Endodermal cell (in vitro differentiated cells): Measurements from ENCODE around the gene MATN3. TPM values are rescaled to one million over a fixed set of nuclear protein-coding genes. Genes with fewer than 3 reads are reported as not detected.

Source experiments
- DNase-seq: peaks from one replicate; pipeline ENCODE4 v3.0.0-alpha.2; 2017
- H3K27ac ChIP-seq: 2 replicates; pipeline ENCODE4 v1.5.1; 2013; ENCODE audit warnings: mild to moderate bottlenecking, low read depth, low read length, moderate library complexity
- H3K27me3 ChIP-seq: 2 replicates; pipeline ENCODE4 v1.6.1; 2013; ENCODE audit warnings: mild to moderate bottlenecking, low read length, moderate library complexity; ENCODE audit not compliant: insufficient read depth, control insufficient read depth, poor library complexity, severe bottlenecking
- H3K36me3 ChIP-seq: 2 replicates; pipeline ENCODE4 v1.7.0; 2013; ENCODE audit warnings: mild to moderate bottlenecking, low read length, moderate library complexity; ENCODE audit not compliant: control insufficient read depth, insufficient read depth
- H3K4me1 ChIP-seq: one replicate; pipeline ENCODE4 v1.7.0; 2013; ENCODE audit warnings: low read length; ENCODE audit not compliant: control insufficient read depth, insufficient read depth
- H3K4me3 ChIP-seq: 2 replicates; pipeline ENCODE4 v1.5.1; 2013; ENCODE audit warnings: mild to moderate bottlenecking, low read length, moderate library complexity
- H3K9ac ChIP-seq: 2 replicates; pipeline ENCODE4 v1.6.1; 2013; ENCODE audit warnings: mild to moderate bottlenecking, low read length, moderate library complexity; ENCODE audit not compliant: poor library complexity, severe bottlenecking; ENCODE audit errors: extremely low read depth
- H3K9me3 ChIP-seq: 2 replicates; pipeline ENCODE4 v1.6.1; 2013; ENCODE audit warnings: mild to moderate bottlenecking, low read length, moderate library complexity; ENCODE audit not compliant: control insufficient read depth
- H3K27ac Mint-ChIP-seq: 2 replicates; pipeline ENCODE4 v1.8.0; 2020; ENCODE audit warnings: mixed read lengths
- H3K27me3 Mint-ChIP-seq: 2 replicates; pipeline ENCODE4 v1.8.0; 2021; ENCODE audit warnings: mild to moderate bottlenecking, mixed read lengths; ENCODE audit not compliant: insufficient read depth
- H3K36me3 Mint-ChIP-seq: 2 replicates; pipeline ENCODE4 v1.8.0; 2020; ENCODE audit warnings: low read depth, mixed read lengths
- H3K4me1 Mint-ChIP-seq: 2 replicates; pipeline ENCODE4 v1.8.0; 2020; ENCODE audit warnings: mixed read lengths
- H3K4me3 Mint-ChIP-seq: 2 replicates; pipeline ENCODE4 v1.8.0; 2020; ENCODE audit warnings: mild to moderate bottlenecking, moderate library complexity, mixed read lengths
- H3K9me3 Mint-ChIP-seq: 2 replicates; pipeline ENCODE4 v1.8.0; 2020; ENCODE audit warnings: mild to moderate bottlenecking, mixed read lengths
- CTCF ChIP-seq: fragments of 200-600 bp; sonication (generic); conservative IDR thresholded peaks from 2 replicates; pipeline ENCODE4 v1.5.0; 2021; ENCODE audit warnings: antibody characterized with exemption, mild to moderate bottlenecking
- WGBS, 2 experiments: methylation state at CpG; one replicate each; pipeline versions ENCODE4 v1.1.5 to v1.1.7; 2013; ENCODE audit warnings: missing lambda C conversion rate in 2 of 2, mixed read lengths in 1 of 2; ENCODE audit not compliant: insufficient coverage in 1 of 2, insufficient read length in 1 of 2; 5-methylcytosine and 5-hydroxymethylcytosine counted together
- total RNA-seq, 2 donors: library from RNA; stranded (reverse); fragmentation: NEBNext Ultra II Directional in 1 of 2; extraction: Animal tissue kit (Norgen Biotek cat#: 25700) in 1 of 2; gene quantifications; 2 replicates in 1 of 2; 3 replicates in 1 of 2; pipeline ENCODE4 v1.2.1, GENCODE V29; 2021

Gene MATN3
- total RNA-seq, 2 donors from 2014 or later: 38.5 to 44.7 TPM

GRCh38 chr2:20001361-20001863 lies 11.1 kb downstream of the MATN3 start:
- H3K9ac ChIP-seq: no peak overlapping the region
- H3K36me3 ChIP-seq: peaks cover 22% of the 10 kb centered on the region
- no peaks in the 10 kb centered on the region for H3K9me3 ChIP-seq
- no peaks in the 10 kb centered on the region for H3K27me3 ChIP-seq
- Mint-ChIP-seq H3K4me3 (no peak overlapping the region), H3K4me1 (peaks cover 5% of the 10 kb centered on the region), H3K27me3 (no peaks in the 10 kb centered on the region), H3K27ac (no peak overlapping the region), H3K9me3 (no peaks in the 10 kb centered on the region), H3K36me3 (peaks cover 34% of the 10 kb centered on the region)
- no peak for TF ChIP-seq CTCF
- no peak overlapping the region for H3K27ac ChIP-seq
- no peak overlapping the region for H3K4me3 ChIP-seq
- H3K4me1 ChIP-seq: no peaks in the 10 kb centered on the region
- 90 to 94% methylated on average over 2 of the region's 2 CpGs for WGBS, 2 experiments
- no peak for DNase-seq

GRCh38 chr2:19993731-19994130 lies 18.7 kb downstream of the MATN3 start:
- no peak for DNase-seq
- H3K36me3 Mint-ChIP-seq: peaks cover 5% of the 10 kb centered on the region
- no peak for TF ChIP-seq CTCF
- no peak overlapping the region for H3K4me3 ChIP-seq
- no peaks in the 10 kb centered on the region for H3K4me1 ChIP-seq
- H3K9me3 ChIP-seq: no peaks in the 10 kb centered on the region
- no peak overlapping the region for H3K9ac ChIP-seq
- no peaks in the 10 kb centered on the region for H3K9me3 Mint-ChIP-seq
- H3K27me3 Mint-ChIP-seq: no peaks in the 10 kb centered on the region
- H3K36me3 ChIP-seq: peaks cover 10% of the 10 kb centered on the region
- peaks cover 14% of the 10 kb centered on the region for H3K4me1 Mint-ChIP-seq
- no peak overlapping the region for H3K4me3 Mint-ChIP-seq
- H3K27me3 ChIP-seq: no peaks in the 10 kb centered on the region
- H3K27ac Mint-ChIP-seq: no peak overlapping the region
- H3K27ac ChIP-seq: no peak overlapping the region

- H3K9me3 ChIP-seq: no peaks in the 10 kb centered on the region
- no peaks in the 10 kb centered on the region for H3K27me3 ChIP-seq
- Mint-ChIP-seq H3K27me3 (no peaks in the 10 kb centered on the region), H3K4me3 (no peak overlapping the region), H3K4me1 (peaks cover 23% of the 10 kb centered on the region), H3K27ac (no peak overlapping the region), H3K36me3 (peaks cover 12% of the 10 kb centered on the region), H3K9me3 (no peaks in the 10 kb centered on the region)
- no peak overlapping the region for H3K27ac ChIP-seq
- no peak overlapping the region for H3K4me3 ChIP-seq
- no peaks in the 10 kb centered on the region for H3K4me1 ChIP-seq
- no peak for DNase-seq
- TF ChIP-seq CTCF: no peak
- peaks cover 5% of the 10 kb centered on the region for H3K36me3 ChIP-seq
- WGBS, 2 experiments: no CpG with 5 or more reads among the region's 1 CpG
- H3K9ac ChIP-seq: no peak overlapping the region
Observed at GRCh38 chr2:19991895-19992294, 20.6 kb downstream of the MATN3 start.
